GM21367 (cell line): ENCODE results near the gene SPATS2.

Experiments
- ATAC-seq: cut with Tn5 transposase; IDR thresholded peaks from one replicate; pipeline ENCODE4 v1.9.1; 2021; ENCODE audit not compliant: unreplicated experiment

The SPATS2 gene

DNA sequence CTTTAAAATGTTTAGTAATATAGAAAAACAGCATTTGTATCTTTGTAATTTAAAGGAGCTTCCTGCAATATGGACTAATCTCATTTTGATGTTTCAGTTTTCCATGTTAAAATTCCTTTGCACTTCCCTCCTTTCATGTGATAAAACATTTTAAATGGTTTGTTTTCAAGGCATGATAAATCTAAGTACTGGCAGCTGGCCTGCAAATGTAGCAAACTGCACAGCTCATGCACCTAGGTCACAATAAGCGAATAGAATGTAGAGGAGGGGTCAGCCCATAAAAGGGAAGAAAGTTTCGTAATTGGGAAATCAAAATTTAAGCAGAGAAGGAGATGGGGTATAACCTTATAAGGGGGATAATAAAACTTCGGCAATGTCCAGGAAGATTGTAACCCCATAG lies 91.6 kb downstream of the SPATS2 start:
- no peak for ATAC-seq

DNA sequence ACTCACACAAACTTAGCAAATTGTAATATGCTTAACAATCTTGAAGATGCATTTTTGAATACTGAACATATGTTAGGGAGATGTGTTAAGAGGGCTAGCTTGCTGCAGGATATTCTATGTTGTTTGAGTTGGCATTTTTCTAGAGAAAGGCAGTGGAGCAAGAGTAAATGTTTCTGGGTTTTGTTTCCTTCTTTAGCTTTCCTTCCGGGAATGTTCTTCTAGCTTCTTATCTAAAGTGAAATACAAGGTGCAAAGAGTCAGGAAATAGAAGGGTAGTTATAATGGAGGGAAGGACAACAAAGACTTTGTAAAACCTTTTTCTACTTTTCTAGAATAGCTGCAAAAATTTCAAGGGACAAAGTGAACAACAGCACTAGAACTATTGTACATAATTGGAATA lies 94.0 kb downstream of the SPATS2 start:
- ATAC-seq: no peak

DNA sequence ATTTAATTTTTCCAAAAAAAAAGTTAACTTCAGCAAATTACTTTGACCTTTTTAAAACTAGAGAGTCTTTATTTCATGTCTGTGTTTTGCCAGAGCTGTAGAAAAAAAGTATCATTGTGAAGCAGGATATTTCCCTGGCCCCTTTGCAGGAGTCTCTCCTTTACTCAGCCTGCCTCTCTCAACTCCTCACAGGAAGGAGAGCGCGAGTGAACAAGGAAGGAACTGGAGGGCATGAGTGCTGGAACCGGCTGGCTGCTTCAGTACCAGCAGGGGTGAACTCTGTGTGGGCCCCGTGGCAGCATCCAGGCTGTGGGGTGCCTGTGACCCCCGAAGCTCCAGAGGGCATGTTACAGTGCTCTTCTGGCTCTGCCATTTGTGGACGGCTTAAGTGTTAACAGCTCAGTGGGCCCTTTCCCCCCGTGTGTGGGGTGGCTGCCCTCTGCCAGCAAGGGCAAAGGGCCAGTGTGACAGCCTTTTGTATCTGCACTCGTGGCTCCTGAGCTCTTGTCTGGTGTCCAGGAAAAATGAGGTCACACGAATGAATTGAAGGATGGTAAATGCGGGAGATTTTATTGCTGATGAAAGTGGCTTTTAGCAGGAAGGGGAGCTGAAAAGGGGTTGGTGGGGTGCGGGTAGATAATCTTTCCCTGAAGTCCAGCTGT lies 95.0 kb downstream of the SPATS2 start:
- no peak for ATAC-seq

DNA sequence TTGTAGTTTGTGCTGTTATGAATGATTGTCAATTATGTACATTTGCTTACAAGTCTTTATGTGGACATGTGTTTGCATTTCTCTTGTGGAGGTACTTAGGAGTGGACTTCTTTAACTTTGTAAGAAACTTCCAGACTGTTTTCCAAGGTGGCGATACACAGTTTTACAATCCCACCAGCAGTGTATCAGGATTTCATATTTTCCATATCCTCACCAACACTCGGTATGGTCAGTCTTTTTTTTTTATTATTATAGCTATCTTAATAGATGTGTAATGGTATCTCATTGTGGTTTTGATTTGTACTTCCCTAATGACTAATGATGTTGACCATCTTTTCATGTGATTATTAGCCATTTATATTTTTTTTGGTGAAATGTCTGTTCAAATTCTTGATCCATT lies 97.9 kb downstream of the SPATS2 start:
- no peak for ATAC-seq

DNA sequence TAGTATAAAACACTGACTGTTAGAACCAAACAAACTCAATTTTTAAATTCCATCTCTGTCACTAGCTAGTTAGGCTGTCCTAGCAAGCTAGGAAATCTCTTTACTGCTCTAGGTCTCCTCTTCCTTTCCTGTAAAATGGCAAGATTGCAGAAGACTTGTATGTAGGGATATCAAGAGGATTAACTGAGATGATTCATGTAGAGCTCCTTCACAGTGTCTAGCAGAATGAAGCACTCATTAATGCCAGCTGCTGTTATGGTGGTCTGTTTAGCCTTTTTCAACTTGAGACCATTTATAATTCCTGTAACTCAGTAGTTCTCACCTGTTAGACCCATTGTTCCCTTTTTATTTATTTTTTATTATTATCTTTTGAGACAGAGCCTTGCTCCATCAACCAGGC lies 103.7 kb downstream of the SPATS2 start:
- no peak for ATAC-seq

DNA sequence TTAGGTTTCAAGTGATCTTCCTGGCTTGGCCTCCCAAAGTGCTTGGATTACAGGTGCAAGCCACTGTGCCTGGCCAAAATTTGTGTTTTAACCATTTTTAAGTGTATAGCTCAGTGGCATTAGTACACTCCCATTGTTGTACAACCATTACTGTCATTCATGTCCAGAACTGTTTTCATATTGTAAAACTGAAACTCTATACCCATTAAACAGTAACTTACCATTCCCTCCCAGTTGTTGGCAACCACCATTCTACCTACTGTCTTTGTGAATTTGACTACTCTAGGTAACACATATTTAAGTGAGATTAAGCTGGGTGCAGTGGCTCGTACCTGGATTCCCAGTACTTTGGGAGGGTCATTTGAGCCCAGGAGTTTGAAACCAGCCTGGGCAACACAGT lies 104.3 kb downstream of the SPATS2 start:
- ATAC-seq: no peak

DNA sequence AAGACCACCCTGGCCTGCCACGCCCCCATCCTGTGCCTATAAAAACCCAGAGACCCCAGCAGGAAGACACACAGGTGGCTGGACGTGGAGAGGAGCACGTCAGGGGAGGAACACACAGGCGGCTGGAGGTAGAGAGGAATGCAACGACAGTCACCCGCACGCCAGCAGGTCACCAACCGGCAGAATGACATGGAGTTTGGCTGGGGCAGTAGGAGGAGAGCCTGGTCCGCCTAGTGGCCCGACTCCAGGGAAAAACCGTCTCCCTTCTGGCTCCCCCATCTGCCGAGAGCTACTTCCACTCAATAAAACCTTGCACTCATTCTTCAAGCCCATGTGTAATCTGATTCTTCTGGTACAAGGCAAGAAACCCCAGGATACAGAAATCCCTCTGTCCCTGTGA lies 108.8 kb downstream of the SPATS2 start:
- ATAC-seq: no peak

DNA sequence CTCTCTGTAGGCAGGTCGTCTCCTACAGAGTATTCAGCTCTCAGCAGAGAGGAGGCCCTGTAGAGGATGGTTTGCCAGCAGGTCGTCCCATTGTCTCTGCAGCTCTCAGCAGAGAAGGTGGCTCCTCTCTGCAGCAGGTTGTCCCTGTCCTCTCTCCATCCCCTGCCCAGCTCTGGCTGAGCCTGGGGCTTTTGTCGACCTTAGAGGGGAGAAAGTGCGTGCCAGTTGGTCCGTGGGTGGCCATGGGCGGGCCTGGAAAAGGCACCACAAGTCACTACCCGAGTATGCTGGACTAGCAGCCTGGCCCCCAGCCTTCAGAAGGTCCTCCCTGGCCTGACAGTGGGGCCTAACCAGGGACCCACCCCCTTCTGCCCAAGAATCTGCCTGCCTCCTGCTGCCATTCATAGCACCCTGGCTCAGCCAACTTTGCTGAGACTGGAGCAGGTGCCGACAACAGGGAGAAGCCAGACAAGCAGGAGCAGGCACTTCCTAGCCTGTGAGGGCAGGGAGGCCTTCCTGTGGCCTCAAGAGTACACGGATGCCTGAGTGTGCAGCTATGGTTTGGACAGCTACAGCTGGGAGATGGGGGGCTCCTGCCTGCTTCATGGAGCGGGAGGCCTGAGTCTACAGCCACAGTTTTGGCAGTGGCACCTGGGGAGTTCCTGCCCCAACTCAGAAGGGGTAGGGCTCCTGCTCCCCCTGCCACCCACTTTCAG lies 111.8 kb downstream of the SPATS2 start:
- ATAC-seq: no peak

DNA sequence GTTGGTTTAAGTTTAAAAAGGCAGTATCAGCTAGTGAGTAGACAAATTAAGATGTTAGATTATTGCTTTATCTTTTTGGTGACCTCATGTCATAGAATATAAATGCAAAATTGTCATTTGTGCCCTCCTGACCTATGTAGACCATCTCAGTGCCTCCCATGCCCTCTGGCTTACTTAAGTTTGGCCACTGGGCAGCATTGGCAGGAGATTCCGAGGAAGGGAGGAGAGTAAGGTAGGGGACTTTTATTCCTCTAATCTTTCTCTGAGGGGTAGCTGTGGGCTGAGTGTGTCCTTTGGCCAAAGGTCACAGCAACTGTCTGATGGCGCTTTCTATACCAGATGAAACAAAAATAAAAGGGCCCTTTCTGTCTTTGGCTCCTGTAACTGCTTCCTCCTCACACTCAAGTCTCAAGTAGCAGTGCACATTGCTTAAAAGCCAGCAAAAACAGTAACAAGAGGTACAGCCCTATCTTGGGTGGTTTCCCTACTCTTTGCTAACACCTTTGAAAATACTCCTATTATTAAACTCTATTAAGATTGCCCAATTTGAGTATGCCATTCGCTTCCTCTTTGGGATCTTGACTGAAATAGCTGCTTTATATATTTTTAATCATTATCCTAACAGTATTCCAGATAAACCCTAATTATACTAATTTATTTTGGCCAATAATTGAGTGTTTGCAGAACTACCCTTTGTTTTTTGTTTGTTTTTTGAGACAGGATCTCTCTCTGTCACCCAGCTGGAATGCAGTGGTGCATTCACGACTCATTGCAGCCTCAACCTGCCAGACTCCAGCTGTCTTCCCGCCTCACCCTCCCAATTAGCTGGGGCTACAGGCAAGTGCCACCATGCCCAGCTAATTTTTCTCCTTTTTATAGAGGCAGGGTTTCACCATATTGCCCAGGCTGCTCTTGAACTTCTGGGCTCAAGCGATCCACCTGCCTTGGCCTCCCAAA lies 115.1 kb downstream of the SPATS2 start:
- ATAC-seq: no peak

DNA sequence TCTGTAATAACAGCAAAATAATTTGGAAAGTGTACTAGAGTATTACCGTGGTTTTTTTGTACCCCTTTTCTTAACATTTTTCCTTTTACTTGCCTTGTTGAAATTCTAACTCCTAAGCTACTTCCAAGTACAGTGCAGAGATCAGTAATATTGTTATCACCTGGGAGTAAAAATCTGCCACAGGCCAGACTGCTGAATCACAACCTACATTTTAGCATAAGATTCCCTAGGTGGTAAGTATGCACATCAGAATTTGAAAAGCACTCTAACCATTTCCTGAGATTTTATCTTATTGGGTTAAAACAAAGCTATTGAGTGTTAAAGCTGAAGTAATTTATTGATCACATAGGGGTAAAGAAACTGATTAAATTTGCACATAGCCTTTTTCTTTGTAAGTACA lies 116.4 kb downstream of the SPATS2 start:
- ATAC-seq: no peak

DNA sequence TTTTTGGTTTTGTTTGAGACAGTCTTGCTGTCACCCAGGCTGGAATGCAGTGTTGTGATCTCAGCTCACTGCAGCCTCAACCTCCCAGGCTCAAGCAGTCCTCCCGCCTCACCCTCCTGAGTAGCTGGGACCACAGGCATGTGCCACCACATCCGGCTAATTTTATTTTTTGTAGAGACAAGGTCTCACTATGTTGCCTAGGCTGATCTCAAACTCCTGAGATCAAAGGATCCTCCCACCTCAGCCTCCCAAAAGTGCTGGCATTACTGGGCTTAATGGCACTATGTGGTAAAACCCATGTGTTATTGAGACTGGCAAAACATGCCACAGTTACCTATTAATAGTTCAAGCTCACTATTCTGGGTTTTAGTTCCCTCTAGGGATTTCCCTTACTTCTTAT lies 120.3 kb downstream of the SPATS2 start:
- no peak for ATAC-seq

DNA sequence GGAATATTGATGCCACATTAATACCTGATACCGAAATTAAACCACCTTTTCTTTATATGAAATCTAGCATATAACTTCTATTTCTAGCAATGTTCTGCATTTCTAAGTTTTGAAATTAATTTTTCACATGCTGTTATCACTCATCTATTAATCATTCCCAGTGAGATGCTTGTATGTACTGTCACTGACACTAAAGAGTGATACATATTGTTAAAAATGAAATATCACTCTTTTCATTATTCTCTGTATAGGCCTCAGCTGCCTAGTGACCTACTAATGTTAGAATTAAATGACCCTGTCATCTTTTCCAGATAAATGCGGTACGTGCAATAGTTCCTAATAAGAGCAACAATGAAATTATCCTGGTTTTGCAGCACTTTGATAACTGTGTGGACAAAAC lies 121.9 kb downstream of the SPATS2 start:
- no peak for ATAC-seq

DNA sequence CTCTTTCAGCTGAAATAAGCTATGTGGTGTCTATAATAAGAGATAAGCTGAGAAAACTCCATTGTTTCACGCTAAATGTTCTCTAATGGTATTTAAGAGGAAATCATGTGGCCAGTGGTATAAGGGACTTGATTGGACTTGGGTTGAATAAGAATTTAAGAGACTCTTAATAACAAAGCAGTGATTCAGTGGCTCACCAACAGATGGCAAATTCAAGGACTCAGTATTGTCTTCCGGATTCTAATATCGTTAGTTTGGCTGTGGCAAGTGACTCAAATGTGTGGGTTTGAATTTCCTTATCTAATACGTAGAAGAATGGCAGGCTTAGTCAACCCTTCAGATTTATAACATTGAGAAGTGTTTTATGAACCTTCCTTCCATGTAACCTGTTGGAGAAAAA lies 122.5 kb downstream of the SPATS2 start:
- no peak for ATAC-seq

DNA sequence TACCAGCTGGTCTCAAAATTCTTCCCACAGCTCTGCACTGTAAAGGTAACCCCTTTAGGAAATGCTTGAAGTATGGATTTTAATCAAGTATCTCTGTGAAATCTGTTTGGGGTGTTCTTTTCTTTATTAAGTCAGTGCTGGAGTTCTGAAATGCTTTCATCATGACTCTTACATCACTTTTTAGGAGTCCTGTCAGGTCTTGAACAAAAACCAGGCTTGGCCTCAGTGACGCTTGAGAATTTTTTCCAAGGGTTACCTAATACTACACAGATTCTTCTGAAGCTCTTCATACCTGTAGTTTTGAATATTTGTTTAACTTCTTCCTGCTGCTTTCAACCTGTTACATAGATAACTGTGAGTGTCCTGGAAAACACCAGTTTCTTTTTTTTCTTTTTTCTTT lies 124.6 kb downstream of the SPATS2 start:
- no peak for ATAC-seq

DNA sequence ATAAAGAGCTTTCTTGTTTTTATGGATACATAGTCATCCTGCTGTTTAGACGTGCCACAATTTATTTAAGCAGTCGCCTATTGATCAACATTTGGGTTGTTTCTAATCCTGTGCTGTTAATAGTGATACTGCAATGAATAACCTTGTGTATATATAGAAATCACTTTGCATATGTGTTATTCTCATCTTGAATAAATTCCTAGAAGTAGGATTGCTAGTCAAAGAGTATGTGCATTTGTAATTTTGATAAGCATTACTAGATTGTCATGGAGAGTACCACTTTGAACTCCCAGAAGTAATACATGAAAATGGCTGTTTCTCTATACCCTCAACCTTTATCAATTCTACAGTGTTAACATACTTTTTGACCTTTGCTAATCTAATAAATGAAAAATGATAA lies 126.6 kb downstream of the SPATS2 start:
- no peak for ATAC-seq

DNA sequence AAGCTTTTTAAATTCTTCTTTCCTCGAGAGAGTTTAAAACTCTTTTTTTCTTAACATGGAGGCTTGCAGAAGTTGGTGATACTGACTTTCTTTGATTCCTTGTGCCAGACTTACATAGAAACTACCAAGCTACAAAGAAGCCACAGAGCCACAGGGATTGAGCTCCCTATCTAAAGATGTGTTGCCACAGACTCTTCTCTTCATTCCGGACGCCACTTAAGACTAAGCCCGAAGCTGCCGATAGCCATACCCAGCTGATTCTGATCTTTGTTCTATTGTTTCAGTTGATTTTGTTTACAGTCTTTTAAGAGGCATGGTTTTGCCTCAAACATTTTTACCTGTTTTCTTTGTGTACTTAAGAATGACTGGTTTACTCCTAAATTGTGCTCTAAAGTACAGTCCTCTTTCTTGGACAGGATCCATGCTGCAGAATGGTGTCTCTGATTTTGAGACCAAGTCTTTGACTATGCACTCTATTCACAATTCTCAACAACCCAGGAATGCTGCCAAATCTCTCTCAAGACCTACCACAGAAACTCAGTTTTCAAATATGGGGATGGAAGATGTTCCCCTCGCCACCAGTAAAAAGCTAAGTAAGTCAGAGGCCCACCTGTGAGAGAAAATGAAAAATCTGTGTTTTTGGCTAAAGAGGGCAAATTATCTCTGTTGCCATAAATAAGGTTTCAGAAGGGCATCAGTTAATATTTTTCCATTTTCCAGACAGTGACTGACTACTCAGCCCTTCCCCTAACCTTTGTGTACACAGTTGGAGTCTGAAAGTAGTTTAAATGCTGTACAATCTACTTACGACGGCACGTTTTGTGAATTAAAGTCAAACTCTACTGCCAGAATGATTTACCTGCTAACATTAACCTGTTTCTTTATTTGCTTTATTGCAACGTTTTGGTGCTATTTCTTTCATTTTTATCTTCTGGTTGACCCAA lies 129.4 kb downstream of the SPATS2 start:
- ATAC-seq: no peak

DNA sequence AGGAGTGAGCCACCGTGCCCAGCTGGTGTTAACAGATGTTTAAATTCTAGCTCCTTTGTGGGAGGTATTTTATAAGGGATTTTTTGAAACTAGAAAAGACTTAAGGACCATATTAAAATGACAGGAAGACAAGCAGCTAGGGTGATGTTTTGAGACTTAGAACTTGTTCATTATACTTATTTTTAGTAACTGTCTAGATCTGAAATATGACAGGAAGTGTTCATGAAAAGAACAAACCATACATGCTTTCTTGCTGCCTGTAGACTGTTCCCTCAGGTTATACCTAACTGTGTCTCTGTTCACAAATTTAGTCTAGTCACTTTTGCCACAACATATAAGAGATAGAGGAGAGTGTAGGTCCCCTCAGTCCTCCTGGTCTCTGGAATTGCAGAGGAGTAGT lies 134.6 kb downstream of the SPATS2 start:
- ATAC-seq: no peak

DNA sequence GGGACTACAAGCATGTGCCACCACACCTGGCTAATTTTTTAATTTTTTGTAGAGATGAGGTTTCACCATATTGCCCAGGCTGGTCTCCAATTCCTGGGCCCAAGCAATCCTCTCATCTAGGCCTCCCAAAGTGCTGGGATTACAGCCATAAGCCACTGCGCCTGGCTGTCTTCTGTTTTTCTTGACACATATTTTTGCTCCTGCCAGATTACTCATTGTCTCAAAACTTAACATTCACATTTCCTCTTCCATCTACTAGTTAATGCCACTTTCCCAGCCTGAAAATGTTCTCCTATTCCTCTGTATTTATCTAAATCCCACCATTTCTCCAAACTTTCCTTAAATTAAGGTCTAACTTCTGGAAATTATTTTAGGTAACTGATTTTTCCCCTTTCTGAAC lies 135.3 kb downstream of the SPATS2 start:
- ATAC-seq: no peak

DNA sequence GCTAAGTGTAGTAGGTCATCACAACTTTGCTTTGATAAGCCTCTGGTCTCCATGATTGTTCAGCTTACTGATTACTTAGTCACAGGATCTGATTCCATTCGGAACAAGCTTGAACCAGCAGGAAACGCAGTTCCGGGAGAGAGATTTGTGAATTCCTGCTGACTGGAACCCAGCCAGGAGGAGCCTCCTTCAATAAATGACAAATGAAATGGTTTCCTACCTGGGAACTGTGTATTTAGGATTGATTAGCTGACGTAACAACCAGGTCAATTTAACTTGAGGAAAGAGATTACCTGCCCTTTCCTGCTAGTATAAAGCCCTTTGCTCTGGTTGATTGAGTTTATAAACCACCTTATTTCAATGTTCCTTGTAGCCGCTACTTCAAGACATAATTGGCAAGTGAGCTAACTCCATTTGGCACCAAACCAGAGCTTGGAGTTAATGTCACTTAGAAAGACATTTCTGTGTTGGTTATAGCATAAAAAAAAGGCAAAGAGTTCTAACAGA lies 136.5 kb downstream of the SPATS2 start:
- ATAC-seq: no peak

DNA sequence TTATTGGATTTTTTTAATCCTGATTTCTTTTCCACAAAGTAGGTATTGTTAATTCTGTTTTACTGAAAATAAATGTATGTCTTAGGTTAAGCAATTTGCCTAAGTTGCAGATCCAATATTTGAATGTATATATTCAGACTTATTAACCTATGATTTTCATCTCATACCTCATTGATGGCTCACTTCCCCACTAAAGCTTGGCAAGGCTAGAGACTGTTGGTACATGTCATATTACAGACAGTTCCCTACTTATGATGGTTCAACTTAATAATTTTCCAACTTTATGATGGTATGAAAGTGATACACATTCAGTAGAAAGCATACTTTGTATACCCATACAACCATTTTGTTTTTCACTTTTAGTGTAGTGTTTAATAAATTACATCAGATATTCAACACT lies 138.4 kb downstream of the SPATS2 start:
- no peak for ATAC-seq

DNA sequence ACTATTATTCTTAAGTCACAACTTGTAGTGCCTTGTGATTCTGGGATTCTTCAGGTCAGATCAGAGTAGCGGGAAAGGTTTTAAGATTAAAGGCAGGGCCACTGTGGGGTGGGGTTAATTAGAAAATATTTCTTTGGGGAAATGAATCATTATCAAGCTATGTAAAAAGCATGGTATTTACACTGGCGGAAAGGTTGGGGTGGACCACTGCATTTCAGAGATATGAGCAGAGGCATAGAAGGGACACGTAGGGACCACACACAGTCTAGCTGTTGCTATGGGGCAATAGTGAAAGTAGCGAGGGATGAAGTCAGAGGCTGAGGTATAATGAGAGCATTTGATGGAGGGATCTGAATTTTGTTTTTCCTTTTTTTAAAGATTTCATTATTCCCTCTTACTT lies 139.9 kb downstream of the SPATS2 start:
- no peak for ATAC-seq
